GM12873 (cell line): ENCODE measurements around the gene EPHA2.

Source experiments
- CTCF ChIP-seq: IDR thresholded peaks from 2 replicates; pipeline ENCODE4 v1.5.1; 2012; ENCODE audit warnings: low read depth, mild to moderate bottlenecking, moderate library complexity, low read length, control low read depth; ENCODE audit not compliant: insufficient read depth; ENCODE audit errors: missing control alignments

The EPHA2 gene

DNA sequence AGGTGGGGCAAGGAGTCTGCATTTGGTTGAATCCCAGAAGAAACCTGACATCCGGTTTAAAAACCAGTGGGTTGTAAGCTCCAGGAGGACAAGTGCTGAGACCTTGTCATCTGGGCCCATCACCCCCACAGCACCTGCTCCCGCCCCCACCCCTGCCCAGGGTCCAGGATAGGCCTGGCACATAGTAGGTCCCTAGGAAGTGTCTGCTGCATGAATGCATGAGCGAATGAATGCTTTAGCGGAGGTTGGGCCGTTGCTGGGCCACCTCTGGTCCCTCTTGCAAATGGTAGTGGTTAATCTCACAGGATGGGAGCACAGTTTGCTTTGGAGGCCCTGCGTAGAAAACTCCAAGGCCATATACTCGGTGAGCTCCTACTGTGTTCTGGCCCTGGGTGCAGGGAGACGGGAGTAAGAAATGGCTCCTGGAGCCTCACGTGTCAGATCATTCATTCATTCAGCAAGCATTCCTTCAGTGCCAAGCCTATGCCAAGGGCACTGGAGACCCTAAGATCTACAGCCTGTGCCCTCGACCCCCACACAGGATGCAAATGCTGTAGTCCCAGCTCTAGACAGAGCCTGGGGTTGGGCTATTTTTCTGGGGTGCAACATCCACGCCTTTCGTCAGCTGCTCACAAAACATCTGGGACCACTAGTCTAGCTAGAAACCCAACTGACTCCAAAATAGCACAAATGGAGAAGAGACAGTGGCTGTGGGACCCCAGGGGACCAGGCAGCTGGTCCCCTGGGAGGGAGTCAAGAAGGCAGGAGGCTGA is 28.9 kb downstream of the EPHA2 start:
- no peak for TF ChIP-seq CTCF

DNA sequence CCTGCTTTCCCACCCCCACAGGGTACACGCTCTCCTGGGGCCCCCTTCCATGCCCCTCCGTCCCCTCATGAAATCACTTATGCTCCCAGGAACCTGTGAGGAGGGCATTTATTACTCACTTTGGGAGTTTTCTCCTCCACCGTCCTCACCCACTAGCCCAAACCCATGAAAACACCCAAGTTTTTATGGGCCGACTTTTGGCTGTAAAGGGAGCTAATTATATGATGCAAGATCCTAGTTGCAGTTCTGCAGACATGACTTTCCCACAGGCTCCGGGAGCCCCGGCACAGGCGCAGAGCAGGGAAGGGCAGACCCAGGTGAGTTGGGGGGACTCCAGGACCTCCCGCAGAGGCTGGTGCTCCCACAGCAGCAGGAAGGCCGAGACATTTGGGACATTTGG is 29.7 kb downstream of the EPHA2 start:
- no peak for TF ChIP-seq CTCF

- no peak for TF ChIP-seq CTCF
These were observed 30.4 kb downstream of the EPHA2 start for GRCh38 chr1:16125483-16125882.

- no peak for TF ChIP-seq CTCF
These were observed 30.8 kb downstream of the EPHA2 start for GRCh38 chr1:16125088-16125470.

DNA sequence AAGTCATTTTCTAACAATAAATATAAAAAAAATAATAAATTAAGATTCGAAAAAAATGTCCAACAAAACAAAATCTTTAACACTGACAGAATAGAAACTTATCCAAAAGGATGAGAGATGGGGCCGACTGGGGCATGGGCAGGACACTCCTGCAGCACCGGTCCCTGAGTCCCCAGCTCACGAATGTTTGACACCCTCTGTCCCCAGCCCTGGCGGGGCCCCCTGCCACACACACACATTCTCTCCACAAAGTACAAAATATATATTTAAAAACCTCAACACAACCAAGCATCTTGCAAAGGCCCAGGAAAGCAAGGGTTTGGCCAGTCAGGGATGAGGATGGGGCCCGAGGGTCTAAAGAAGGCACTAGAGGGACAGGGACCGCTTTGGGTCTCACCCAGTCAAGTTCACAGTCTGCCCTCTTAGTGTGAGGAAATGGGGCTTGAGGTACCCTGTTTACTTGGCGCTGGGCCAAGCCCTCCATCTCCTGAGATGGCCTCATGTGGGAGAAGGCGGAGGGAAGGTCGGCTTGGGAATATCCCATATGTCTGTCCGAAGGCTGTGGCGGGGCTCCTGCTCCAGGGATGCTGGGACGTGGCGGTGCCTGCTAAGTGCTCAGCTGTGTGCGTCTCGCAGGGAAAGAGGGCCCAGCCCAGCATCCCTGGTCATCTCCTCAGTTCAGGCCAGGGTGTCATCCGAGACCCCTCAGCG is 31.3 kb downstream of the EPHA2 start:
- TF ChIP-seq CTCF = no peak

- TF ChIP-seq CTCF = no peak
These were observed 33.0 kb downstream of the EPHA2 start for GRCh38 chr1:16122916-16123315.

DNA sequence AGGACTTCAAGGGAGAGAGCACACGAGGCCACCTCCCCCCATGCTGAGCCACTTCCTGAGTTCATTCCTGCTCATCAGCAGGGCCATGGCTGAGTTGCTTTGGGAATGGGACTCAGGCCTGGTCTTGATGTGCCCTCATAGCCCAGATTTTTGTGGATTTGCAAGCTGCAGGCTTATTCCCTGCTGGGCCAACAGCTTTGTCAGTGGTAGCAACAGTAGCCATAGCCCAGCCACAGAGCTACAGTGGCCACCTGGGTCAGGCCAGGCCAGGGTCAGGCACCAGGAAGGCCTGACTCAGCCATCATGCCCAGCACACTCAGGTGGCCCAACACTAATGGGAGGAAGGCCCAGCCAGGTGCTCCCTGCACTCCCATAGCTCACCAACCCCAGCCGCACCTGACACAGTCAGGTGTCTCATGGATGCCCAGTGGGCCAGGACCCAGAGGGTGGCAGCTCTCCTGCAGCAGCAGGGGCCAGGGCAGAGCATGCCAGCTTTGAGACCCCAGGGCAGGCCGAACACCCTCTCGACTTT is 33.5 kb downstream of the EPHA2 start:
- no peak for TF ChIP-seq CTCF
